NCI-H1105 (cell line): ENCODE measurements around the gene CHST11.
A peak's percentile ranks its signal among the peaks of the same experiment; 100 is the strongest.

ENCODE experiments used
- DNase-seq: peaks from one replicate; lab custom pipeline; 2025; lab: John Stamatoyannopoulos, UW

Gene CHST11

DNA sequence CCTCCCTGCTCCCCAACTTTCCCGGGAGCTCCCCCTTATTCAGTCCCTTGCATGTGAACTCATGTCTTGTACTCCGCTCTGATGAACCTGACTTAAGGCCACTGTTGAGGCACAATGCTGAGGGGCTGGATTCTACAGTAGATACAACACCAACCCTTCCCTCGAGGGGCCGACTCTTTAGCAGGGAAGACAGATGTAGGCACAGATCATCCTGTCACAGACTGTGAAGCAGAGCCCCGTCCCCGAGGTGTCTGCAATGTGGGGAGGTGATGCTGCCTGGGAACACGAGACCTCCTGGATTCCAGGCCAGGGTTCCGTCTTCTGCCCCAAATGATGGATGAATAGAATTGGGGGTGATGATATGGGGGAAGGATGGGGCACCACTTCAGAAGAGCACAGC lies 175.1 kb downstream of the CHST11 start:
- DNase-seq = no peak

DNA sequence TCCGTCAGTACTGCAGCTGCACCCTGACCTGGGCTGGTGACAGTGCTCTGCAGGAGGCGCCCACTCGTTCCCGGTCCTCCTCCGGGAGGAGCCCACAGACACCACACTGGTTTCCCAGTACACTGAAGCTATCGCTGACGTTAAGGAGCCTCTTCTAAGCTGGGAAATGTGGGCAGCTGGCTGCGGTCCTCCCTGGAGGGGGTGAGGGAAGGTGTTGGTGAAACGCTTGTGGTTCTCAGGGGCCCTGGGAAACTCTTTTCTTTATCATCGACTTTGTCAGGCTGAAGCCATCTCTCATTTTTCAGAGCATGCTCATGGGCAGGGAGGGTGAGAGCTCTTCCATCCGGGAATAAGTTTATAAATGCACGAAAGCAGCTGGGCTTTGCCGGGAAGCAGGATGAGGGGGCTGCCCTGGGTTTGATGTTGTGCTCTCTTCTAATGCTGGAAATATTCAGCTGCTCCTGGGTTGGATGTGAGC lies 176.0 kb downstream of the CHST11 start:
- DNase-seq = no peak

DNA sequence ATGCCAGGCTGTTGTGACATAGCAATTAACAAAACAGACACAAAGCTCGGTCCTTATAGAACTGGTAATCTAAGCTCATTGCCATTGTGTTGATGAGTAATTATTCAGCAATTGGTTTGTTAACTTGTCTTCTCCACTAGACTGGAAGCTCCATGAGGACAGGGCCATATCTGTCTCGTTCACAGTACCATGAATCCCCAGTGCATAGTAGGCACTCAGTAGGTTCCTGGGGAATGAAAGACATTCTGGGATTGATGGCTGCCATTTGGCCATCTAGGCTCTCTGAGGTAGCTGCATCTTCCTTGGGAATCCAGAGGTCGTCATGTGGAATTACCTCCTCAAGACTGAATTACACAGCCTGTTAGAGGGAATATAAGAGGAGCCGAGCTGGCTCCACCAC lies 177.3 kb downstream of the CHST11 start:
- no peak for DNase-seq

DNA sequence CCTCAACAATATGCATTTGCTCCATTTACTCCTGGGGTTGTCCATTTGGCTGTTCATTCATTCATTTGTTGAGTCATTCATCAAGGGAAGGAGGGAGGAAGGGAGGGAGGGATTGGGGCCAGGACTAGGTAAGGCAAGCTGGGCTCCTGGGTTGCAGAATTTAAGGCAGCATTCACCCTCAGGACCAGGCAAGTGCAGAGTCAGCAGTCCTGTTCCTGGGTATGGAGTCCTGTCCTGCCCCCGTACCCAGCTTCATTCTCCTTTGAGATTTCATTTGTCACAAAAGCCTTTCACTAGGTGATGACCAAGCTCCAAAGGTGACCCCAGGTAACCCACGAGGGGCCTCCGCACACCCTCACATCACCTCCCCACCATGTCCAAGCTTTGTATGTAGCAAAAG lies 178.1 kb downstream of the CHST11 start:
- DNase-seq = no peak

DNA sequence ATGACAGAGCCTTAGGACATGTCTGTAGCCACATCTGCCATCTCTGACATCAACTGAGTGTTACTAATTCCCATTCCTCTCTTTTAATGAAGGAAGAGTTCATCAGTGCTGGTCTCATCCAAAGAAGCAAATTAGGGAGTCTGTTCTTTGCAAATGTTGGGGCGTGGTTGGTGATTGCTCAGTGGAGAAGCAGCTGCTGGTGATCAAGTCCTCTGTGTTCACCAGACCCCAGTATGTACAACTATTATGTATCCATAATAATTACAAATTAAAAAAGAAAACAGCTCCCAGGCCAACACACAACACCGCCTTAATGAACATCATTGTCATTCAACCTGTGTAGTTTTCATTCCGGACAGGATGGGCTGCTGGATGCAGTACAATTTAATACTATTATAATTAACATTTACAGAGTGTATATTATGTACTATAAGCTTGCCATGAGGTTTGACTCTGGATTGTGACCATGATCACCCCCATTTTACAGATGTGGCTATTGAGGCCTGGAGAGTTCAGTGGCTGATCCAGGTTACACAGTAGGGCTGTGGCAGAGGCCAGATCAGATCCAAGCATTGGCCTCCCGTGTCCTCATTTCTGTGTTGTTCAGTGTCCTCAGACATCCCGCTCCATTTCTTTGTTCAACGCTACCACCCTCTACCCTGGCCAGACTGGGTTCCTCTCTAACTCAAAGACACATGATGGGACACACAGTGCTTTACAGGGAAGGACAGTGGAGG lies 179.0 kb downstream of the CHST11 start:
- DNase-seq = no peak

DNA sequence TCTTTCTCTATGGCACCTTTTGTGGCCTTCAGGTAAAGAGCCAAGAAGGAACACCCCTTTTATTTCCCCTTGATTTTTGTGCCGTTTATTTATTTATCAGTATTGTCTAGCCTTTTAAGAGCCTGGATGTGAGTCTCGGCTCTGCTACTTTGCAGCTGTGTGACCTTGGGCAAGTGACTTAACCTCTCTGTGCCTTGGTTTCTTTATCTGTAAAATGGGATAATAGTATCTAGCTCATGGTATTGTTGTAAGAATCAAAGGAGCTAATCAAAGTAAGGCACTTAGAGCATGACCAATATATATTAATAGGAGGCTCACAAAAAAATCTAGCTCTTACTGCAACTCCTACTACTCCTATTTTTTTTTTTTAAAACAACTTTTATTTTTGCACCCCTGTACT lies 179.7 kb downstream of the CHST11 start:
- DNase-seq = no peak

DNA sequence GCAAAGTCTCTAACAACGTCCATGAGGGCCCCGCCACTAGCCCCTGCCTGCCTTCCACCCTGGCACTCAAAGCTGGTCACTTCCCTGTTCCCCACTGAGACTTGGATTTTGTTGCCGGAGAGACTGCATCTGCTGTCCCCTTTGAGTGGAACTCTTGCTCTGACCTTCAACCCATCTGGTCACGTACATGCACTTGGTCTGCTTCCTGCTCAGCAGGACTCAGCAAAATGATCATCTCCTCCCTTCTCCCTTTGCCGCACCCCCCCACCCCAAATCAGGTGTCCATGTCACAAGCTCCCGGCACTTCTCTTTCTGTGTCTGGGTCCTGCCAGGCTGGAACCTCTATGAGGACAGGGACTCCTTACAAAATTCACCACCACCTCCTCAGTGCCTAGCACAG lies 180.9 kb downstream of the CHST11 start:
- no peak for DNase-seq

DNA sequence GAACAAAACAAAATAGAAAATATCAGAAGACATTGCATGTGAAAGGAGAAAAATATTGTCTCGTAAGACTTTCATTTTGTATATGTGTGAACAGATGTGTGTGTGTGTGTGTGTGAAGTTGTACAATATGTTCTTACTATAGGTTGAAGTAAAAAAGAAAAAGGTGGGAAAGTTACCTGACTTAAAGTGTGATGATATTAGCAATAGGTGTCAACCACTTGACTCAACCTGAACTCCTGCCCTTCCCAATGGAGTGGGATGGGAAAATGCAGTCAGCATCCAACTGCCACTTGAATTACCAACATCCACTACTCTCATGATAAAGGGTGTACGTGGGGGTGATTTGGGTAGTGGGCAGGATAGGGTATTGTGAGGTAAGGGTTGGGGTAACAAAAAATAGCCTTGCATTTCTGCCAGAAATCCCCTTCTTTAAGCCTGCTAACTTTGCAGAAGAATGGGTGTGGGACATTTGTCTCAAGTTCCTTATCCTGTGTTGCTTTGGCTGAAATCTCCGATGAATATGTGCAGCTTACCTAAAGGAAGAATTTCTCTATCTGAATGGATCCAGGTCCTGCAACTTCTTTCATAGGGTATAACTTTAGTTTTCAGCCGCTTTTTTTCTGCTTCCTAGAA lies 181.6 kb downstream of the CHST11 start:
- DNase-seq = no peak

DNA sequence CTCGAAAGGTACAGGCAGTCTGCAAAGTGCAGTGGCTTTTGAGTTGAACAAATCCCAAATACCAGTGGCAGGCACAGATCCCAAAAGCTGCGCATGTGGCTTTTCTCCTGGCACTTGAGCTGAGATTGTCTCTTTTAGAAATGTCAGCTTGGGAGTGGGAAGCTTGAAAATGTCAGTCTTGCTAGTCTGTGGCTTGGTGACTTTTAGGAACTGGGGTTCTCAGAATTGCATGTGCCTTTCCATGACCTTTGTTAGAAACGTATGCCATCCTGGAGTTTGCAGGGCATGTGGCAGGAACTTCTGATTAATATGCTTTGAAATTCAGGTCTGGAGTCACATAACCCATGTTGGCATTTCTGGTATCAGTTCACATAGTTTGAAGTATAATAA lies 182.1 kb downstream of the CHST11 start:
- DNase-seq = no peak

DNA sequence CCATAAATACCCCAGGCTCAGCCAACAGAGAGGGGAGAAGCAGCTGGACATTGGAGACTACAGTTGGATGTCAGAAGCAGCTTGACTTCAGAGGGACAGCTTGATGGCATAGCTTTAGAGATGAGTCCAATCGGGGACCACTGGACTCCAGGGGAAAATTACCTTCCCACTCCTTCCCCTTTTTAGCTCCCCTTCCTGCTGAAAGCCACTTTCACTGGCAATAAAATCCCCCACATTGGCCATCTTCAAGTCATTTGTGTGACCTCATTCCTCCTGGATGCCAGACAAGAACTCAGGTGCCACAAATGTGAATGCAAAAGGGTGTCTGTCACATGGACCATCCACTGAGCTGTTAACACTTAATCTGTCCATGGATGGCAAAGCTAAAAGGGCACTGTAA lies 184.2 kb downstream of the CHST11 start:
- no peak for DNase-seq

DNA sequence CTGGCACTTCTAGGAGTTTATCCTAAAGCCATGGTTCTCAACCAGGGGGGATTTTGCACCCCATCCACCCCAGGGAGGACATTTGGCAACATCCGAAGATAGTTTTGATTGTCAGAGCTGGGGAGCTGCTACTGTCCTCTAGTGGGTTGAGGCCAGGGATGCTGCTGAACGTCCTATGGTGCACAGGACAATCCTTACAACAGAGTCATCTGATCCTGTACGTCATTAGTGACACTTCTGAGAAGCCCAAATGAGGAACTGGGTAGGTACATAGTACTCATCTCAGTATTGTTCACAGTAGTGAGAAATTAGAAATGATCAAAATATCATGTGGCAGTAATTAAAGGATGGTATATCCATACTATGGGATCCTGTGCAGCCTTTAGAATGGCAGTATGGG lies 185.1 kb downstream of the CHST11 start:
- DNase-seq = no peak

DNA sequence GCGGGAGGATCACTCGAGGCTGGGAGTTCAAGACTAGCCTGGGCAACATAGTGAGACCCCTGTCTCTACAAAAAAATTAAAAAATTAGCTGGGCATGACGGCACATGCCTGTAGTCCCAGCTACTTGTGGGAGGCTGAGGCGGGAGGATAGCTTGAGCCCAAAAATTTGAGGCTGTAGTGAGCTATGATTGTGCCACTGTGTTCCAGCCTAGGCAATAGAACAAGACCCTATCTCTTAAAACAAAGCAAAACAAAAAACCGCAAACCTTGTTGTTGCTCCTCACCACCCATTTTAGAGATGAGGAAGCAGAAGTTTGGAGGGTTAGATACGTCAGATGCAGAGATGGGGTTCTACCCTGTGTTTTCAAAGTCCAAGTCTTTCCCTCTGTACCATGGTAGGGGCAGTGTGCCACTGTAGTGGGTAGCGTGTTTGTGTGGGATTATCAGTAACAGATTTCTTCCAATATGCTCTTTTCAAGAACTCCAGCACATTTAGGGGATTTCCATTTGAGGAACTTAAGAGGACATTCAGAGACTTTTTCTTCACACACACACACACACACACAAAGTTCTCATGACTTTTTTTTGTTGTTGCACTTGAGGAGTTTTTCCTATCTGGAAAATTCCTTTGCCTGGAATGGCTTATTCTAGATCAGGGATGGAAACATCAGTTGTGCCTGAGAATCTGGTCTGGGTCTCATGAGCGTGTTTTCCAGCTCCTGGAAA lies 186.5 kb downstream of the CHST11 start:
- DNase-seq = no peak

DNA sequence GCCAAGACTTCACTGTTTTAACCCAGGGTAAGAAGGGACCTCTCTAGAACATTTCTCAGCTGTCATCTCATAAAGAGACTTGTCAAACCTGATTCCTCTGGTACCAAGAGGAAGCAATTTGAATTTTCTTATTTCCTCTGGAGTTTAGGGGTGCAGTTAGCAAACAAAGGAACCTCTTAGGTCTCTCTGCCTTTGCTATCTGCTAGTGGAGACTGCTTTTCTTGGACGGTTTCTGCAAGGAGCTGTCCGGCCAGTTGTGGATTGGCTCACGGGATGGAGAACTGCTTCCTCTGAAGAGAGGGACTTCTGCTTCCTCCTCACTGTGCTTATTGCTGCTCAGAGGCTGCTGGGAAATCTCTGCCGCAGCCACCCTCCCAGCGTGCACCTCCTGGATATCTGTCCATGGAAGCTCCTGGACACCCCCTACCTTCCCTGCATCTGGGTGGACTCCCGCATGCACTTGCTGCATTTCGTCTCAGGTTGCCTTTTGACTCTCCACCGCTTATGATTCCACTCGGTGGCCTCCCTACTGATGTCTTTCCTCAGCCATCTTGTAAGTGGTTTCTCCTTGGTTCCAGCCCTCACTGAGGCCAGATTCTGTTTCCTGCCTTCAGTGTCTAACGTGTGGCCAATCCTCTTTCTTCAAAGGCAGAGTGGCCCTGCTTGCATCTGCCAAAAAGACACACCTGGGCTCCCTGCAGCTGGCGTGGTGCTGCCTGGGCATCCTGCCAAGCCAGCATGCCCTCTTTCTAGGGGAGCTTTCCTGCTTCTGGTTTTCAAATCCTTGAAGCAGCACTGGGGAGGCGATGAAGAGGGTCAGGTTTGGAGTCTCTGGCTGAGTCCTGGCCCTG lies 187.3 kb downstream of the CHST11 start:
- DNase-seq = peak; percentile 94

DNA sequence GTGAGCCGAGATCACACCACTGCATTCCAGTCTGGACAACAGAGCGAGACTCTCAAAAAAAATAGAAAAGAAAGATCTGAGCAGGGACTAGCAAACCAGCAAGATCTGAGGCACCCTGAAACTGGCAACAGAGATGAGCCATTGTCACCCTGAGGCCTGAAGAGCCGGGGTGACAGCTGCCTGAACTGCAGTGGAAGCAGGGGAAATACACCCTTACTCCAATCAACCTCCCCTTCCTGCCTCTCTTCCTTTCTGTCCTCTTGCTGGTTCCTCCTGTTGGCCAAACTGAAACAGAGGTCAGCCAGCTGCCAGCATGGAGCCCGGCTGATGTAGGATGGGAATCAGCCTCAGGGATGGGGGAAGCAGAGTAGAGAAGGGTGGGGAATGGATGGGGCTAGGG lies 192.0 kb downstream of the CHST11 start:
- DNase-seq = no peak

DNA sequence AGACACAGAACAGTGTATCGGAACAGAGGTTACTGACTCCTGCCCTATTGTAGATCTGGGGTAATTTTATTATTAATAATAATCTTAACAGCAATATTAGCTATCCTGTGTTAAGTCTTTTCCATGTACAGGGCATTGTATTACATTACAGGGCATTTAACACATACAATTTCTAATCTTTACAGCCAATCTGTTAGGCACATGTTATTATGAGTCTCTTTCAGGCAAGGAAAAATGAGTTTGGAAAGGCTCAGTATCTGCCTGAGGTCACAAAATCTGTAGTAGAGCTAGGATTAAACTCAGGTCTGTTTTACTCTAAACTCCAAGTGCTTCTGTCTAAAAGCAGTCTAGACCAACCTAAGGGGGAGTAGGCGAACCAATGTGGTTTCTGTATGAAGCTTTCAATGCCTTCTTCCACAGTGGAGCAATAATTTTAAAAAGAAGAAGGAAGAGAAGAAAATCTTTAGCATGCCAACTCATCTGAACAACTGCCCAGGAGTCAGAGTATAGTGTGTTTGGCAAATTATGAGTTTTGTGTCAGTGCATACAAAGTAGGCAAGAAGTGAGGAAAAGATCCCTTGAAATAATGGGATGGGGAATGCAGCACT lies 192.6 kb downstream of the CHST11 start:
- DNase-seq = no peak

DNA sequence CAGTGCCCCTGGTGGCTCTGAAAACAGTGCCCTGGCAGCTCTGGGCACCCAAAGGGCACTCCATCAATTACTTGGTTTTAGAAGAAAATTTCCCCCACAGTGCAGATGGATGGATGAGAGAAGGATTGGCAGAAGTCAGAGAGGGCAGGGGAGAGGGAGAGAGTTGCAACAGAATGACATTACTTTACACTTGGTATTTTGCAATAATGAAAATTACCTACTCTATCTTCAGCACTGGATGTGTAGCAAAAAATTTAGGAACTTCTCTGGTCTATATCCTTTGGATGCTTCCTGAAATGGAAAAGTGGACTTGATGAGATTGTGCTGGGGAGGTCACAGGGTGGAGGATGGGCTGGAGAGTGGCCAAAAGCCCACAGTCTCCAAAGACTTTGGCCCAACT lies 193.2 kb downstream of the CHST11 start:
- DNase-seq = no peak

DNA sequence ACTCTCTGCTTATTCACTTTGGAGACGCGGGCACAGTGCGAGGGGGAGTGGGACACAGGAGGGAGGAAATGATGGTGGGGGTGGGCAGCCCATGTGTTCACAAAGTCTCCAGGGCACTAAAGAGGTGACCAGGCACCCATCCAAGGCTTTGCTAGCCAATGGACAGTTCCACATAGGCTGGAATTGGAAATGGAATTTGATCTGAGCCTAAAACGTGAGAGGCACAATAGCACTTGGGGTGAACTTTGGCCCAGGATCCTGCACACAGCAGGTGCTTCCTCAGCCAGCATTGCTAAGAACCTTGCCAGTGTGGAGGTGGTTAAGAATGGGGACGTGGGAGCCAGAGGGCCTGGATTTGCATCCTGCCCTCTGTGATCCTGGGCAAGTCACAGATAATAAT lies 193.8 kb downstream of the CHST11 start:
- DNase-seq = no peak

DNA sequence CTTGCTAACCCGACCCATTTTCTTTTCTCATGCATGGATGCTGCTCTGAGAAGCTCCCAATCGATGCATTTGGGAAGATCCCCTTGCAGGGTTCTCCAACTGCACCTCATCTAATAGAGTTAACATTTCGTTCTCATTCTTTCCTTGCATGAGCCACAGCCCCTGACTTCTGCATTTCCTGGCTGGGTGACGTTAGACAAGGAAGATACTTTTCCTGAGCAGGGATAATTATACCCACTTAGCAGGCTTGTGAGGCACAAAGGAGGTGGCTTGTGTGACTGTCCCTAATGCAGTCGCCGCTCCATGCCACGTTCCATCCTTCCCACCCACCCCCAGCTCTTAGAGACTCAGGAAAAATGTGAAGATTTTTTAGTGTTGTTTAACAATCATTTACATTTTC lies 195.1 kb downstream of the CHST11 start:
- DNase-seq = peak; percentile 67

DNA sequence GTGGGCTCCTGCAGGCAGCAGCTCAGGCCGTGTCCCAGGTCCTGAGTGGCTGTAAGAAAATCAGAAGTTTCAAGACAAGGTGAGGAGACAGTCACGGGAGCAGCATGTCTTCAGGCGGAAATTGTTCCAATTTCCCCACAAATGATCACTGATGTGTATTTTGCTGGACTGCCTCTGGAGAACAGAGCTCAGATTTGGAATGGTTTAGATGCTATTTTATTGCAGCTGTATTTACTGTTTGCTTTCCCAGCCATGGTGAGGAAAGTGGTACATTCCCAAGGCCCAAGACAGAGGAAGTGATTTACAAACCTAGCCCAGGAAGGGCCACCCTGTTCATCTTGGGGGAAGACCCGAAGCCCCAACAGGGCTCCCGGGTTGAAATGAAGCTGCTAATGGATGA lies 195.6 kb downstream of the CHST11 start:
- no peak for DNase-seq

DNA sequence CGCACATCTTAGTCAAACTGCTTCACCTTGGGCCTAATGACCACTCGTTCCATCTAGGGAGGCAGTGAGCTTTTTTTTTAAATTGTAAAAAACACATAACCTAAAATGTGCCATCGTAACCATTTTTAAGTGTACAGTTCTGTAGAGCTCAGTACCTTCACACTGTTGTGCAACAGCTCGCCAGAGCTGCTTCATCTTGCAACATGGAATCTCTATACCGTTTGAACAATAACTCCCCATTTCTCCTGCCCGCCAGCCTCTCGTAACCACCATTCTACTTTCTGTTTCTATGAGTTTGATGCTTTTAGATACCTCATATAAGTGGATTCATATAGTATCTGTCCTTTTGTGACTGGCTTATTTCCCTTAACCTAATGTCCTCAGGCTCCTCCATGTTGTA lies 196.2 kb downstream of the CHST11 start:
- no peak for DNase-seq

DNA sequence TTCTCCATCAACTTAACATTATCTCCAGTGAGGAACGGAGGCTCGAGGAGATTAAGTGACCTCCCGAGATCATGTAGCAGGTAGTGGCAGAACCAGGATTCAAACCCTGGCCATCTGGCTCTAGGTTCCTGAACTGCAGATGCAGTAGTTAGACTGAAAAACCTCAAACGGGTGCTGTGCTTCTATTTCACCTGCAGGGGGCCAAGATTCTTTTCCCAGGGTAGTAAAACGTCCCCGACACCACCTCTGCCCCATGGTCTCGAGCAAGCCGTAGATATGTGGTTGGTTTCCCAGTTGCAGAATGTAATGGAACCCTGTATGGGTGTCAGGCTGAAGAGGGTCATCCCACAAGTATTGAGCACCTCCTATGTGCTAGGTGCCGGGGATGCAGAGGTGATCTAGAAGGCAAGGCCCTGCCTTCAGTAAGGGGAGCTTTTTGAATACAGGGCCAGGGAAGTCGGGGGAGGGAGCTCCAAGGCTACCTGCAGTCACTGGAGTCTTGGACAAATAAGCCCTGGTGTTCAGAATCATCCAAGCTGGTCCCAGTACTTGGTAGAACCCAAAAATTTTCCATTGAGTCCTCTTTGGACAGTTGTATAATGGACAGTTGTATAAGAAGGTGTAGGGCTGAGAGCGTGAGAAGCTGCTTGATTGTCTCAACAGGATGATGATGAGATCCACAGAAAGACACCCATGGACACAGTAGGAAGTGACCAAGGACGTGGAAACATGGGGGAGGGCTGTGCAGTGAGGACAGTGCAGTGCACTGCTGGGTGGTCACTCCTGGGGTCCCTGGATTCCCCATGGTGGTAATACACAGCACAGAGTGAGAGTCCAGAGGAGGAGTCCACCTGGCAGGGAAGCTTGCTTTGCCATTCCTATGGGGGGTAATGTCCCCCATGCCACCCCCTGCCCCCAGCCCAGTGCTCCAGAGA lies 197.2 kb downstream of the CHST11 start:
- no peak for DNase-seq
